Vagina (tissue), 2 donors: ENCODE data around the gene HCK.

Experiments used
- POLR2A ChIP-seq, 2 donors: fragments of 450-650 bp; IDR thresholded peaks; one replicate each; pipeline ENCODE4 v1.6.1; 2017; ENCODE audit warnings: antibody characterized with exemption in 2 of 2, mild to moderate bottlenecking in 2 of 2, moderate library complexity in 2 of 2
- POLR2AphosphoS5 ChIP-seq, 2 donors: sonication (generic); formaldehyde crosslinking; IDR thresholded peaks; one replicate each; pipeline ENCODE4 v1.9.0; 2017; ENCODE audit warnings: antibody characterized with exemption in 2 of 2, mild to moderate bottlenecking in 2 of 2, low read depth in 1 of 2; ENCODE audit not compliant: insufficient read depth in 1 of 2
- TF ChIP-seq, protein P1 (sequence below), 3 experiments: fragments of 450-650 bp in 2 of 3; fragments of 200-600 bp in 1 of 3; sonication (generic) in 1 of 3; IDR thresholded peaks; one replicate each; pipeline ENCODE4 v1.5.1; 2017 to 2019; ENCODE audit warnings: antibody characterized with exemption in 3 of 3, mild to moderate bottlenecking in 2 of 3, moderate library complexity in 2 of 3

DNA sequence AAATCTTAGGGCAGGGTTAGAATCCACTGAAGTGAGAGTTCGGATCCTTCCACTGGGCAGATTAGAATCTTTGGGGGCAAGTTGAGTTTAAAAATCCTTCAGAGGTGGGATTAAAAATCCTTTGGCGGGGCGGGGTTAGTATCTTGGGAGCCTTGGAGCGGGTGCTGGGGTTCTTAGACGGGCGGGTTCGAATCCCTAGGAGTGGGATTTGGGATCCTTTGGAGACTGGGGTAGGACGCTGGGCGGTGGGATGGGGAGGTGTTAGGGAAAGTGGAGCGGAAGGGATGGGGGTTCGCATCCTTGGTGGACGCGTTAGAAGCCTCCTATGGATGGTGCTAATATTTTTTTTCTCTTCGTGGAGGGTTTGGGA is 337 bp upstream of the HCK start:
- TF ChIP-seq POLR2A (IDR thresholded peaks at IDR 0.05), result no peak
- no peak for TF ChIP-seq POLR2AphosphoS5 (IDR thresholded peaks at IDR 0.05; ENCODE audit: insufficient read depth in 1 of 2, low read depth in 1 of 2)
- TF ChIP-seq, protein P1, sequence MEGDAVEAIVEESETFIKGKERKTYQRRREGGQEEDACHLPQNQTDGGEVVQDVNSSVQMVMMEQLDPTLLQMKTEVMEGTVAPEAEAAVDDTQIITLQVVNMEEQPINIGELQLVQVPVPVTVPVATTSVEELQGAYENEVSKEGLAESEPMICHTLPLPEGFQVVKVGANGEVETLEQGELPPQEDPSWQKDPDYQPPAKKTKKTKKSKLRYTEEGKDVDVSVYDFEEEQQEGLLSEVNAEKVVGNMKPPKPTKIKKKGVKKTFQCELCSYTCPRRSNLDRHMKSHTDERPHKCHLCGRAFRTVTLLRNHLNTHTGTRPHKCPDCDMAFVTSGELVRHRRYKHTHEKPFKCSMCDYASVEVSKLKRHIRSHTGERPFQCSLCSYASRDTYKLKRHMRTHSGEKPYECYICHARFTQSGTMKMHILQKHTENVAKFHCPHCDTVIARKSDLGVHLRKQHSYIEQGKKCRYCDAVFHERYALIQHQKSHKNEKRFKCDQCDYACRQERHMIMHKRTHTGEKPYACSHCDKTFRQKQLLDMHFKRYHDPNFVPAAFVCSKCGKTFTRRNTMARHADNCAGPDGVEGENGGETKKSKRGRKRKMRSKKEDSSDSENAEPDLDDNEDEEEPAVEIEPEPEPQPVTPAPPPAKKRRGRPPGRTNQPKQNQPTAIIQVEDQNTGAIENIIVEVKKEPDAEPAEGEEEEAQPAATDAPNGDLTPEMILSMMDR (IDR thresholded peaks at IDR 0.05), result no peak
